GM12874 (cell line): ENCODE data around the gene MMP17.

ENCODE experiments used
- CTCF ChIP-seq: IDR thresholded peaks from 2 replicates; pipeline ENCODE4 v1.5.1; 2011; ENCODE audit warnings: low read depth, mild to moderate bottlenecking, control low read depth, low read length, moderate library complexity; ENCODE audit not compliant: insufficient read depth

Gene MMP17

GRCh38 chr12:131845121-131845520, 16.9 kb downstream of the MMP17 start:
- no peak for TF ChIP-seq CTCF

- TF ChIP-seq CTCF, result no peak
Observed at GRCh38 chr12:131847456-131847855, 19.3 kb downstream of the MMP17 start.

- no peak for TF ChIP-seq CTCF
Observed at GRCh38 chr12:131848753-131849152, 20.6 kb downstream of the MMP17 start.

GRCh38 chr12:131849700-131850553, 21.7 kb downstream of the MMP17 start:
- TF ChIP-seq CTCF, result no peak

GRCh38 chr12:131850856-131851559, 22.8 kb downstream of the MMP17 start:
- peak; percentile 56 for TF ChIP-seq CTCF

- no peak for TF ChIP-seq CTCF
Observed at GRCh38 chr12:131851741-131852550, 23.8 kb downstream of the MMP17 start.
